ENCODE data around the gene TAS1R1. TPM values are rescaled to one million over a fixed set of nuclear protein-coding genes. Genes with fewer than 3 reads are reported as not detected.

Gene TAS1R1
- total and polyA plus RNA-seq, 12 donors: not detected

GRCh38 chr1:6509220-6509918 lies 45.7 kb upstream of the TAS1R1 start:
- no peak overlapping the region for H3K4me3 ChIP-seq
- peaks cover 0 to 25% (median 0%) of the 10 kb centered on the region in 9 donors for H3K4me1 ChIP-seq
- 64 to 65% methylated on average over 20 of the region's 20 CpGs for WGBS, 2 donors
- H3K36me3 ChIP-seq: no peaks in the 10 kb centered on the region
- TF ChIP-seq, protein P1, sequence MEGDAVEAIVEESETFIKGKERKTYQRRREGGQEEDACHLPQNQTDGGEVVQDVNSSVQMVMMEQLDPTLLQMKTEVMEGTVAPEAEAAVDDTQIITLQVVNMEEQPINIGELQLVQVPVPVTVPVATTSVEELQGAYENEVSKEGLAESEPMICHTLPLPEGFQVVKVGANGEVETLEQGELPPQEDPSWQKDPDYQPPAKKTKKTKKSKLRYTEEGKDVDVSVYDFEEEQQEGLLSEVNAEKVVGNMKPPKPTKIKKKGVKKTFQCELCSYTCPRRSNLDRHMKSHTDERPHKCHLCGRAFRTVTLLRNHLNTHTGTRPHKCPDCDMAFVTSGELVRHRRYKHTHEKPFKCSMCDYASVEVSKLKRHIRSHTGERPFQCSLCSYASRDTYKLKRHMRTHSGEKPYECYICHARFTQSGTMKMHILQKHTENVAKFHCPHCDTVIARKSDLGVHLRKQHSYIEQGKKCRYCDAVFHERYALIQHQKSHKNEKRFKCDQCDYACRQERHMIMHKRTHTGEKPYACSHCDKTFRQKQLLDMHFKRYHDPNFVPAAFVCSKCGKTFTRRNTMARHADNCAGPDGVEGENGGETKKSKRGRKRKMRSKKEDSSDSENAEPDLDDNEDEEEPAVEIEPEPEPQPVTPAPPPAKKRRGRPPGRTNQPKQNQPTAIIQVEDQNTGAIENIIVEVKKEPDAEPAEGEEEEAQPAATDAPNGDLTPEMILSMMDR (IDR thresholded peaks at IDR 0.05): no peak
- peak overlapping the region in 2 of 10 donors; percentile 15 to 37 for H3K27ac ChIP-seq
- ATAC-seq (peak in 3 of 8 donors; percentile 25 to 30 (median 26)), DNase-seq (no peak)
- H3K9me3 ChIP-seq: no peaks in the 10 kb centered on the region
- intact Hi-C loops (cut with DNase I): no loop called here
- no peaks in the 10 kb centered on the region for H3K27me3 ChIP-seq

DNA sequence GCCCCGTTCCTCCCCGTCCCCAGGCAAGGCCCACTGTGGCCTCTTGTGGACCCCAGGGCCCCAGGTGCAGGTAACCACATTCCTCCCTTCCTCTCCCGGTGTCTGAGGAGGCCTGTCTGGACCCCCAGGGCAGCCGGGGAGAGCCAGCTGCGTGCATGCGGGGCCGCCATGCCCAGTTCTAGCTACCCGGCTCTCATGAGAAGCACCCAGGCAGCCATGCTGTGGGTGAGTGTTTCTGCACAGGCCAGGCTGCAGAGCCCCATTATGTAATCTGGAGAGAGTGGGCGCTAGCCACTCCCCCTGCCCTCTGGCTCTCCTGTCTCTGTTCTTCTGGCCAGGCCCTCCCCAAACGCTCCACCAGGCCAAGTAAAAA lies 45.2 kb upstream of the TAS1R1 start:
- no peaks in the 10 kb centered on the region for H3K9me3 ChIP-seq
- no peak overlapping the region for H3K4me3 ChIP-seq
- H3K27ac ChIP-seq: peak overlapping the region in 1 of 10 donors; percentile 15
- intact Hi-C loops (cut with DNase I): no loop called here
- H3K36me3 ChIP-seq: no peaks in the 10 kb centered on the region
- H3K4me1 ChIP-seq: peaks cover 0 to 25% (median 0%) of the 10 kb centered on the region in 9 donors
- DNase-seq (no peak), ATAC-seq (peak in 7 of 8 donors; percentile 16 to 64 (median 53))
- TF ChIP-seq, protein P1 (IDR thresholded peaks at IDR 0.05): no peak
- no peaks in the 10 kb centered on the region for H3K27me3 ChIP-seq
- WGBS, 2 donors: 84% methylated on average over 10 of the region's 10 CpGs

GRCh38 chr1:6510493-6510892 lies 44.6 kb upstream of the TAS1R1 start:
- no peaks in the 10 kb centered on the region for H3K27me3 ChIP-seq
- intact Hi-C loops (cut with DNase I): no loop called here
- no peaks in the 10 kb centered on the region for H3K36me3 ChIP-seq
- no peak overlapping the region for H3K27ac ChIP-seq
- WGBS, 2 donors: 78 to 83% methylated on average over 6 of the region's 6 CpGs
- H3K4me3 ChIP-seq: no peak overlapping the region
- H3K9me3 ChIP-seq: no peaks in the 10 kb centered on the region
- peaks cover 0 to 25% (median 0%) of the 10 kb centered on the region in 9 donors for H3K4me1 ChIP-seq
- TF ChIP-seq, protein P1 (IDR thresholded peaks at IDR 0.05): no peak
- ATAC-seq (no peak), DNase-seq (no peak)

DNA sequence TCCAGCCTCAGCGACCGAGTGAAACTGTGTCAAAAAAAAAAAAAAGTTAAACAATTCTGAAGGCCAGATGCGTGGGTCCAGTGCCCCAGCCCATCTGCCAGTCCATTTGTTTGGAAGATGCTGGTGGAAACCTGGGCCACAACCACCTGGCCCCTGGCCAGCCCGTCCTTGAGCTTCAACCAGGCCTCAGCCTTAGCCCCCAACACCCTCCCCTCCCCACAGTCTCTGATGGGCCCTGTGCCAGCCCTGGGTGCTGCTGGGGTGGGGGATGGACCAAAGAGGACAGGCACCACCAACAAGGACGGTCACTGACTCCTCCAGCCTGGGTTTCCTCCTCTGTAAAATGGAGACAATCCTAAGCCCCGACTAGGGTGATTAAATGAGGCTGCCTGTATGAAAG lies 44.1 kb upstream of the TAS1R1 start:
- Histone ChIP-seq H3K4me1 (peaks cover 0 to 25% (median 0%) of the 10 kb centered on the region in 9 donors), H3K27me3 (no peaks in the 10 kb centered on the region), H3K27ac (no peak overlapping the region), H3K36me3 (no peaks in the 10 kb centered on the region), H3K4me3 (no peak overlapping the region), H3K9me3 (no peaks in the 10 kb centered on the region)
- no peak for ATAC-seq
- TF ChIP-seq, protein P1 (IDR thresholded peaks at IDR 0.05): no peak
- DNase-seq: no peak
- intact Hi-C loops (cut with DNase I): no loop called here
- WGBS, 2 donors: 85 to 91% methylated on average over 6 of the region's 6 CpGs
